Activated CD4-positive, alpha-beta memory T cell treated with anti-CD3 and anti-CD28 coated beads, Interleukin-2, amount 10 ng/mL, durations not matched to agents 7 days and 5 days (primary cell): Measurements from ENCODE around the gene ARSI. TPM values are rescaled to one million over a fixed set of nuclear protein-coding genes. Genes with fewer than 3 reads are reported as not detected.

Experiments
- CTCF ChIA-PET: fragments of 350-600 bp; sonication (Branson Sonifier 250); formaldehyde crosslinking; loops from one replicate; lab custom pipeline; 2021; ENCODE audit warnings: antibody characterized with exemption, inconsistent platforms; lab: Charles Lee
- POLR2A ChIA-PET: fragments of 350-600 bp; sonication (Branson Sonifier 250); formaldehyde crosslinking; loops from one replicate; lab custom pipeline; 2021; ENCODE audit warnings: antibody characterized with exemption; lab: Charles Lee
- DNase-seq: peaks from one replicate; pipeline ENCODE4 v3.0.0-alpha.2; 2020
- H3K27ac Mint-ChIP-seq: one replicate; pipeline ENCODE4 v1.8.0; 2021; ENCODE audit warnings: mild to moderate bottlenecking, mixed read lengths
- H3K27me3 Mint-ChIP-seq: one replicate; pipeline ENCODE4 v1.8.0; 2021; ENCODE audit warnings: mixed read lengths
- H3K36me3 Mint-ChIP-seq: one replicate; pipeline ENCODE4 v1.8.0; 2021; ENCODE audit warnings: low read depth, mixed read lengths
- H3K4me1 Mint-ChIP-seq: one replicate; pipeline ENCODE4 v1.8.0; 2021; ENCODE audit warnings: mixed read lengths
- H3K4me3 Mint-ChIP-seq: one replicate; pipeline ENCODE4 v1.8.0; 2021; ENCODE audit warnings: mild to moderate bottlenecking, mixed read lengths
- H3K9me3 Mint-ChIP-seq: one replicate; pipeline ENCODE4 v1.8.0; 2021; ENCODE audit warnings: mixed read lengths
- total RNA-seq, 2 experiments: library from RNA; stranded (reverse); gene quantifications; one replicate each; pipeline ENCODE4 v1.2.3, GENCODE V29; 2021

The ARSI gene
- total RNA-seq, 2 experiments from 2014 or later, result not detected

- Mint-ChIP-seq H3K4me3 (no peak overlapping the region), H3K27me3 (peaks cover 31% of the 10 kb centered on the region), H3K36me3 (no peaks in the 10 kb centered on the region), H3K9me3 (no peaks in the 10 kb centered on the region), H3K27ac (no peak overlapping the region), H3K4me1 (no peaks in the 10 kb centered on the region)
- POLR2A ChIA-PET, result no interaction called here
- DNase-seq, result no peak
- CTCF ChIA-PET, result no interaction called here
These were observed 24.5 kb downstream of the ARSI start for GRCh38 chr5:150278046-150278730.

- Mint-ChIP-seq H3K9me3 (no peaks in the 10 kb centered on the region), H3K27ac (no peak overlapping the region), H3K4me1 (no peaks in the 10 kb centered on the region), H3K4me3 (no peak overlapping the region), H3K27me3 (peaks cover 33% of the 10 kb centered on the region), H3K36me3 (no peaks in the 10 kb centered on the region)
- ChIA-PET CTCF (no interaction called here), POLR2A (no interaction called here)
- DNase-seq, result no peak
These were observed 25.7 kb downstream of the ARSI start for GRCh38 chr5:150277043-150277442.

GRCh38 chr5:150274811-150275210, 27.9 kb downstream of the ARSI start:
- Mint-ChIP-seq H3K27ac (no peak overlapping the region), H3K27me3 (peaks cover 18% of the 10 kb centered on the region), H3K36me3 (no peaks in the 10 kb centered on the region), H3K9me3 (no peaks in the 10 kb centered on the region), H3K4me3 (no peak overlapping the region), H3K4me1 (no peaks in the 10 kb centered on the region)
- ChIA-PET CTCF (interaction anchor here (1.3 kb wide), 1 partner anchor 76 kb away, joined by 6 read pairs; no protein-coding TSS in a partner anchor), POLR2A (no interaction called here)
- DNase-seq, result no peak

GRCh38 chr5:150272531-150272930, 30.2 kb downstream of the ARSI start:
- no peaks in the 10 kb centered on the region for H3K9me3 Mint-ChIP-seq
- no peak for DNase-seq

GRCh38 chr5:150271923-150272322, 30.8 kb downstream of the ARSI start:
- ChIA-PET CTCF (interaction anchor here (1.0 kb wide), 1 partner anchor 79 kb away, joined by 4 read pairs; no protein-coding TSS in a partner anchor), POLR2A (no interaction called here)
- H3K4me1 Mint-ChIP-seq, result no peaks in the 10 kb centered on the region
- H3K27me3 Mint-ChIP-seq, result peaks cover 11% of the 10 kb centered on the region
- no peak overlapping the region for H3K4me3 Mint-ChIP-seq
- H3K9me3 Mint-ChIP-seq, result no peaks in the 10 kb centered on the region
- DNase-seq, result no peak
- no peak overlapping the region for H3K27ac Mint-ChIP-seq
- no peaks in the 10 kb centered on the region for H3K36me3 Mint-ChIP-seq

More at GRCh38 chr5:150272531-150272930, 30.2 kb downstream of the ARSI start:
- Mint-ChIP-seq H3K4me1 (no peaks in the 10 kb centered on the region), H3K4me3 (no peak overlapping the region), H3K36me3 (no peaks in the 10 kb centered on the region), H3K27ac (no peak overlapping the region), H3K27me3 (peaks cover 11% of the 10 kb centered on the region)
- POLR2A ChIA-PET, result no interaction called here
- CTCF ChIA-PET, result interaction anchor here (1.0 kb wide), 1 partner anchor 79 kb away, joined by 4 read pairs; no protein-coding TSS in a partner anchor

- H3K36me3 Mint-ChIP-seq, result no peaks in the 10 kb centered on the region
- peaks cover 8% of the 10 kb centered on the region for H3K27me3 Mint-ChIP-seq
- DNase-seq, result no peak
- no peak overlapping the region for H3K27ac Mint-ChIP-seq
- CTCF ChIA-PET, result no interaction called here
- no peaks in the 10 kb centered on the region for H3K9me3 Mint-ChIP-seq
- no peaks in the 10 kb centered on the region for H3K4me1 Mint-ChIP-seq
- POLR2A ChIA-PET, result no interaction called here
- H3K4me3 Mint-ChIP-seq, result no peak overlapping the region
These were observed 31.4 kb downstream of the ARSI start for GRCh38 chr5:150271296-150271692.

- H3K4me3 Mint-ChIP-seq, result no peak overlapping the region
- CTCF ChIA-PET, result no interaction called here
- DNase-seq, result no peak
- no peak overlapping the region for H3K27ac Mint-ChIP-seq
- no peaks in the 10 kb centered on the region for H3K9me3 Mint-ChIP-seq
- H3K36me3 Mint-ChIP-seq, result no peaks in the 10 kb centered on the region
- no peaks in the 10 kb centered on the region for H3K4me1 Mint-ChIP-seq
- POLR2A ChIA-PET, result no interaction called here
- H3K27me3 Mint-ChIP-seq, result peaks cover 8% of the 10 kb centered on the region
These were observed 32.0 kb downstream of the ARSI start for GRCh38 chr5:150270541-150271295.

- ChIA-PET CTCF (no interaction called here), POLR2A (interaction anchor here (0.6 kb wide), 1 partner anchor 315 kb away, joined by 3 read pairs; no protein-coding TSS in a partner anchor)
- no peaks in the 10 kb centered on the region for H3K9me3 Mint-ChIP-seq
- H3K27me3 Mint-ChIP-seq, result peaks cover 7% of the 10 kb centered on the region
- H3K4me1 Mint-ChIP-seq, result no peaks in the 10 kb centered on the region
- H3K36me3 Mint-ChIP-seq, result no peaks in the 10 kb centered on the region
- DNase-seq, result no peak
- no peak overlapping the region for H3K4me3 Mint-ChIP-seq
- H3K27ac Mint-ChIP-seq, result no peak overlapping the region
These were observed 35.8 kb downstream of the ARSI start for GRCh38 chr5:150266871-150267291.

GRCh38 chr5:150265870-150266383, 36.8 kb downstream of the ARSI start:
- POLR2A ChIA-PET, result no interaction called here
- no peaks in the 10 kb centered on the region for H3K4me1 Mint-ChIP-seq
- H3K36me3 Mint-ChIP-seq, result no peaks in the 10 kb centered on the region
- CTCF ChIA-PET, result no interaction called here
- DNase-seq, result no peak
- H3K27me3 Mint-ChIP-seq, result peaks cover 8% of the 10 kb centered on the region
- no peaks in the 10 kb centered on the region for H3K9me3 Mint-ChIP-seq
- H3K27ac Mint-ChIP-seq, result no peak overlapping the region
- no peak overlapping the region for H3K4me3 Mint-ChIP-seq

GRCh38 chr5:150264667-150265603, 37.8 kb downstream of the ARSI start:
- Mint-ChIP-seq H3K27ac (no peak overlapping the region), H3K4me1 (no peaks in the 10 kb centered on the region), H3K4me3 (no peak overlapping the region), H3K36me3 (no peaks in the 10 kb centered on the region), H3K9me3 (no peaks in the 10 kb centered on the region), H3K27me3 (peaks cover 8% of the 10 kb centered on the region)
- CTCF ChIA-PET, result no interaction called here
- no peak for DNase-seq
- POLR2A ChIA-PET, result no interaction called here

GRCh38 chr5:150263801-150264621, 38.7 kb downstream of the ARSI start:
- no peak for DNase-seq
- Mint-ChIP-seq H3K9me3 (no peaks in the 10 kb centered on the region), H3K4me3 (no peak overlapping the region), H3K27me3 (peaks cover 8% of the 10 kb centered on the region), H3K4me1 (no peaks in the 10 kb centered on the region), H3K27ac (no peak overlapping the region), H3K36me3 (no peaks in the 10 kb centered on the region)
- ChIA-PET POLR2A (no interaction called here), CTCF (no interaction called here)

GRCh38 chr5:150263375-150263775, 39.3 kb downstream of the ARSI start:
- Mint-ChIP-seq H3K27ac (no peak overlapping the region), H3K27me3 (peaks cover 10% of the 10 kb centered on the region), H3K36me3 (no peaks in the 10 kb centered on the region), H3K4me3 (no peak overlapping the region), H3K4me1 (no peaks in the 10 kb centered on the region), H3K9me3 (no peaks in the 10 kb centered on the region)
- ChIA-PET POLR2A (no interaction called here), CTCF (interaction anchor here (0.7 kb wide), 1 partner anchor 208 kb away, joined by 3 read pairs; no protein-coding TSS in a partner anchor)
- DNase-seq, result no peak
